GM23248 (cell line): ENCODE results near the gene PPIG. TPM values are rescaled to one million over a fixed set of nuclear protein-coding genes. Genes with fewer than 3 reads are reported as not detected.
"Not testable (repeated sequence)": the region's sequence is repeated elsewhere in the genome, so short reads cannot be mapped to it uniquely, and the experiment has no call there.

Source experiments
- DNase-seq: peaks from one replicate; pipeline ENCODE4 v3.0.0-alpha.2; 2015
- H2AFZ ChIP-seq: fragments of 200-600 bp; sonication (generic); 2 replicates; pipeline ENCODE4 v1.6.1; 2016; ENCODE audit warnings: antibody characterized with exemption
- H3F3A ChIP-seq: fragments of 200-600 bp; sonication (generic); 2 replicates; pipeline ENCODE4 v1.6.1; 2016; ENCODE audit warnings: mild to moderate bottlenecking, antibody characterized with exemption, mixed run types; ENCODE audit not compliant: insufficient read depth
- H3K27ac ChIP-seq: fragments of 200-600 bp; sonication (generic); 2 replicates; pipeline ENCODE4 v1.5.1; 2016; ENCODE audit warnings: mild to moderate bottlenecking
- H3K27me3 ChIP-seq: fragments of 200-600 bp; sonication (generic); replicated peaks from 2 replicates; pipeline ENCODE4 v1.6.1; 2016; ENCODE audit warnings: mild to moderate bottlenecking; ENCODE audit not compliant: insufficient read depth
- H3K36me3 ChIP-seq: fragments of 200-600 bp; sonication (generic); 2 replicates; pipeline ENCODE4 v1.6.1; 2016; ENCODE audit warnings: low read depth, mild to moderate bottlenecking
- H3K4me1 ChIP-seq: fragments of 200-600 bp; sonication (generic); 2 replicates; pipeline ENCODE4 v1.6.1; 2016; ENCODE audit warnings: mild to moderate bottlenecking; ENCODE audit not compliant: insufficient read depth
- H3K4me2 ChIP-seq: fragments of 200-600 bp; sonication (generic); one replicate; pipeline ENCODE4 v1.6.1; 2016; ENCODE audit warnings: mild to moderate bottlenecking; ENCODE audit not compliant: unreplicated experiment
- H3K4me3 ChIP-seq: fragments of 200-600 bp; sonication (generic); 2 replicates; pipeline ENCODE4 v1.5.1; 2016; ENCODE audit warnings: mild to moderate bottlenecking
- H3K79me2 ChIP-seq: fragments of 200-600 bp; sonication (generic); 2 replicates; pipeline ENCODE4 v1.6.1; 2016; ENCODE audit warnings: mild to moderate bottlenecking; ENCODE audit not compliant: insufficient read depth
- H3K9ac ChIP-seq: fragments of 200-600 bp; sonication (generic); 2 replicates; pipeline ENCODE4 v1.6.1; 2016; ENCODE audit warnings: mild to moderate bottlenecking
- H3K9me2 ChIP-seq: fragments of 200-600 bp; sonication (generic); 2 replicates; pipeline ENCODE4 v1.6.1; 2016; ENCODE audit warnings: mixed run types, mild to moderate bottlenecking, moderate library complexity; ENCODE audit not compliant: insufficient read depth
- H3K9me3 ChIP-seq: fragments of 200-600 bp; sonication (generic); one replicate; pipeline ENCODE4 v1.6.1; 2017; ENCODE audit warnings: low read depth
- H4K20me1 ChIP-seq: fragments of 200-600 bp; sonication (generic); 2 replicates; pipeline ENCODE4 v1.6.0; 2016; ENCODE audit not compliant: insufficient read depth
- EZH2 ChIP-seq: fragments of 200-600 bp; sonication (generic); IDR thresholded peaks from 2 replicates; pipeline ENCODE4 v1.6.1; 2018; ENCODE audit warnings: antibody characterized with exemption, mild to moderate bottlenecking; ENCODE audit not compliant: insufficient read depth, poor library complexity, severe bottlenecking
- EZH2phosphoT487 ChIP-seq: fragments of 200-600 bp; sonication (generic); IDR thresholded peaks from 2 replicates; pipeline ENCODE4 v1.6.1; 2018; ENCODE audit warnings: antibody characterized with exemption, moderate library complexity, mild to moderate bottlenecking, low read depth; ENCODE audit not compliant: insufficient read depth
- WGBS, 2 experiments: methylation state at CpG; one replicate each; pipeline ENCODE4 v1.1.6; 2015 to 2017; ENCODE audit warnings: low lambda C conversion rate in 2 of 2, low coverage in 1 of 2; ENCODE audit errors: missing lambda C conversion rate in 2 of 2; 5-methylcytosine and 5-hydroxymethylcytosine counted together
- in situ Hi-C: fragments of 300-500 bp; cut with MboI; formaldehyde crosslinking; loops from 2 replicates; pipeline ENCODE4 v1.15.0; 2020
- polyA plus RNA-seq: library from polyadenylated mRNA; unstranded; fragments of >200 nt; fragmentation: Nextera tagmentation; extraction: Ambion mirVana; gene quantifications from 2 replicates; pipeline ENCODE4 v1.2.1, GENCODE V29; 2016
- total RNA-seq: library from RNA; depleted of rRNA; stranded (reverse); fragments of >200 nt; shearing (Covaris generic); gene quantifications from 2 replicates; pipeline ENCODE4 v1.2.3, GENCODE V29; 2014; rRNA removed

Gene PPIG
- 23.0 and 28.2 TPM in 2 replicates for total RNA-seq
- polyA plus RNA-seq, result 51.3 and 60.5 TPM in 2 replicates

- Histone ChIP-seq H3K9me2 (no peaks in the 10 kb centered on the region), H4K20me1 (no peaks in the 10 kb centered on the region), H2AFZ (peak within 1 kb of the TSS; percentile 93), H3K4me1 (peaks cover 12% of the 10 kb centered on the region), H3K79me2 (peaks cover 48% of the 10 kb centered on the region), H3K27ac (peak within 1 kb of the TSS; percentile 97), H3K4me3 (peak within 1 kb of the TSS; percentile 99), H3K9ac (peak within 1 kb of the TSS; percentile 99), H3F3A (peaks cover 8% of the 10 kb centered on the region; the same call in 1 of the 2 replicates), H3K36me3 (no peaks in the 10 kb centered on the region; the same call in 1 of the 2 replicates), H3K4me2 (peak within 1 kb of the TSS; percentile 99), H3K9me3 (no peaks in the 10 kb centered on the region), H3K27me3 (no peaks in the 10 kb centered on the region)
- 6 to 7% methylated on average over 39 to 49 of the region's 49 CpGs for WGBS, 2 experiments
- TF ChIP-seq EZH2phosphoT487 (no peak), EZH2 (no peak)
- DNase-seq, result peak; percentile 97
- in situ Hi-C loops, result no loop called here
Observed at GRCh38 chr2:169584005-169584877, at the start of gene PPIG. TSS of gene PPIG (plus strand) at chr2:169584351. CDS start at chr2:169604042, 19,691 bp downstream.

- H3K27me3 ChIP-seq, H2AFZ ChIP-seq, H3K27ac ChIP-seq, H3F3A ChIP-seq, H3K9me3 ChIP-seq, H3K9ac ChIP-seq, H3K4me1 ChIP-seq, H4K20me1 ChIP-seq, DNase-seq, H3K4me2 ChIP-seq, H3K79me2 ChIP-seq, H3K4me3 ChIP-seq, in situ Hi-C loops, H3K9me2 ChIP-seq: not testable (repeated sequence)
- 95 to 100% methylated on average over 2 of the region's 2 CpGs for WGBS, 2 experiments
- H3K36me3 ChIP-seq, result peaks cover 17% of the 10 kb centered on the region
Observed at GRCh38 chr2:169539460-169539859, 44.7 kb upstream of the PPIG start.

- H4K20me1 ChIP-seq, result no peaks in the 10 kb centered on the region
- TF ChIP-seq EZH2 (no peak), EZH2phosphoT487 (no peak)
- no peaks in the 10 kb centered on the region for H3F3A ChIP-seq
- no peak overlapping the region for H3K4me3 ChIP-seq
- WGBS, 2 experiments, result 94 to 97% methylated on average over 2 of the region's 2 CpGs
- no peaks in the 10 kb centered on the region for H3K4me1 ChIP-seq
- no peaks in the 10 kb centered on the region for H3K9me2 ChIP-seq
- no peak overlapping the region for H3K9ac ChIP-seq
- no peak overlapping the region for H3K27ac ChIP-seq
- no peaks in the 10 kb centered on the region for H3K27me3 ChIP-seq
- DNase-seq, result no peak
- in situ Hi-C loops, result no loop called here
- no peaks in the 10 kb centered on the region for H3K9me3 ChIP-seq
- H3K36me3 ChIP-seq, result peaks cover 17% of the 10 kb centered on the region
- no peak overlapping the region for H3K4me2 ChIP-seq
- H2AFZ ChIP-seq, result no peak overlapping the region
- H3K79me2 ChIP-seq, result no peaks in the 10 kb centered on the region
Observed at GRCh38 chr2:169540146-169540545, 44.0 kb upstream of the PPIG start.

- no peaks in the 10 kb centered on the region for H3F3A ChIP-seq
- peaks cover 21% of the 10 kb centered on the region for H3K36me3 ChIP-seq
- no peaks in the 10 kb centered on the region for H4K20me1 ChIP-seq
- no peaks in the 10 kb centered on the region for H3K9me3 ChIP-seq
- 78 to 86% methylated on average over 3 of the region's 3 CpGs for WGBS, 2 experiments
- no peaks in the 10 kb centered on the region for H3K4me1 ChIP-seq
- H3K9ac ChIP-seq, result no peak overlapping the region
- no peak overlapping the region for H3K4me2 ChIP-seq
- no peaks in the 10 kb centered on the region for H3K9me2 ChIP-seq
- TF ChIP-seq EZH2phosphoT487 (no peak), EZH2 (no peak)
- no peaks in the 10 kb centered on the region for H3K27me3 ChIP-seq
- DNase-seq, result no peak
- H2AFZ ChIP-seq, result no peak overlapping the region
- H3K79me2 ChIP-seq, result no peaks in the 10 kb centered on the region
- H3K4me3 ChIP-seq, result no peak overlapping the region
- no peak overlapping the region for H3K27ac ChIP-seq
- in situ Hi-C loops, result no loop called here
Observed at GRCh38 chr2:169542433-169542832, 41.7 kb upstream of the PPIG start.
